Dermis microvascular lymphatic vessel endothelial cell (primary cell): Measurements from ENCODE around the gene TRMO. TPM values are rescaled to one million over a fixed set of nuclear protein-coding genes. Genes with fewer than 3 reads are reported as not detected.

Experiments used
- DNase-seq, 2 donors: peaks; one replicate each; pipeline versions ENCODE4 v3.0.0 to v3.0.0-alpha.2; 2010; ENCODE audit warnings: low read depth in 2 of 2
- total RNA-seq: library from RNA; depleted of rRNA; stranded (reverse); fragments of >200 nt; gene quantifications from 2 replicates; pipeline ENCODE4 v1.2.1, GENCODE V29; 2014

TRMO gene
- total RNA-seq, 1 donor from 2014 or later: 11.8 TPM

GRCh38 chr9:97860451-97861147 lies 61.7 kb downstream of the TRMO start:
- DNase-seq: no peak

- DNase-seq: no peak
Measured at GRCh38 chr9:97859346-97859745, 63.0 kb downstream of the TRMO start.

GRCh38 chr9:97858826-97859225 lies 63.5 kb downstream of the TRMO start:
- no peak for DNase-seq

GRCh38 chr9:97858393-97858713 lies 63.9 kb downstream of the TRMO start:
- no peak for DNase-seq

GRCh38 chr9:97857606-97858392 lies 64.5 kb downstream of the TRMO start:
- no peak for DNase-seq

- no peak for DNase-seq
Measured at GRCh38 chr9:97856857-97857605, 65.3 kb downstream of the TRMO start.

GRCh38 chr9:97855899-97856298 lies 66.4 kb downstream of the TRMO start:
- DNase-seq: no peak

GRCh38 chr9:97855486-97855875 lies 66.8 kb downstream of the TRMO start:
- no peak for DNase-seq

GRCh38 chr9:97854696-97855485 lies 67.4 kb downstream of the TRMO start:
- no peak for DNase-seq

Other genes starting within 250 kb of the TRMO start
- 6.3 and 7.2 TPM in 2 replicates for gene XPA, start 225.2 kb downstream of the TRMO start, total RNA-seq
- gene FOXE1, start 69.3 kb downstream of the TRMO start, total RNA-seq: not detected in 2 replicates
- not detected in 2 replicates for gene HEMGN, start 15.7 kb upstream of the TRMO start, total RNA-seq
- 5.1 and 5.8 TPM in 2 replicates for gene ANP32B, start 60.8 kb upstream of the TRMO start, total RNA-seq
- gene NANS, start 134.2 kb upstream of the TRMO start, total RNA-seq: 72.8 and 77.8 TPM in 2 replicates
- gene TRIM14, start 196.7 kb upstream of the TRMO start, total RNA-seq: 1.9 and 2.4 TPM in 2 replicates